Right lobe of liver (tissue), 6 donors: ENCODE results near the gene FILIP1. TPM values are rescaled to one million over a fixed set of nuclear protein-coding genes. Genes with fewer than 3 reads are reported as not detected.
"Not testable (repeated sequence)": the region's sequence is repeated elsewhere in the genome, so short reads cannot be mapped to it uniquely, and the experiment has no call there.

Experiments used
- ATAC-seq, 4 donors: fragments of 200-7000 bp; cut with Tn5 transposase; one replicate each; pipeline ENCODE4 v1.9.1; 2020; ENCODE audit warnings: mild to moderate bottlenecking in 4 of 4, moderate library complexity in 4 of 4
- DNase-seq, 3 donors: peaks; one replicate each; pipeline ENCODE4 v3.0.0-alpha.2; 2020
- H3K27ac ChIP-seq, 3 donors: fragments of 200-600 bp; one replicate each; pipeline ENCODE4 v1.8.0; 2022
- H3K27me3 ChIP-seq, 2 donors: fragments of 200-600 bp; one replicate each; pipeline ENCODE4 v1.8.0; 2022
- H3K36me3 ChIP-seq, 4 donors: fragments of 200-600 bp; sonication (generic) in 1 of 4; one replicate each; pipeline versions ENCODE4 v1.5.1 to v1.8.0; 2017 to 2022; ENCODE audit warnings: control low read depth in 1 of 4
- H3K4me1 ChIP-seq, 4 donors: fragments of 200-600 bp; sonication (generic) in 1 of 4; one replicate each; pipeline versions ENCODE4 v1.5.1 to v1.8.0; 2017 to 2022; ENCODE audit warnings: control low read depth in 1 of 4
- H3K4me3 ChIP-seq, 3 donors: fragments of 200-600 bp; one replicate each; pipeline ENCODE4 v1.8.0; 2022
- H3K9me3 ChIP-seq, 4 donors: fragments of 200-600 bp; sonication (generic) in 1 of 4; one replicate each; pipeline versions ENCODE4 v1.5.1 to v1.8.0; 2017 to 2022; ENCODE audit warnings: control low read depth in 1 of 4
- CTCF ChIP-seq, 4 donors: fragments of 200-600 bp in 3 of 4; fragments of 450-650 bp in 1 of 4; IDR thresholded peaks; one replicate each; pipeline versions ENCODE4 v1.5.1 to v1.8.0; 2016 to 2022; ENCODE audit warnings: antibody characterized with exemption in 4 of 4, mild to moderate bottlenecking in 2 of 4
- POLR2A ChIP-seq: fragments of 450-650 bp; IDR thresholded peaks from one replicate; pipeline ENCODE4 v1.6.1; 2017; ENCODE audit warnings: antibody characterized with exemption, mild to moderate bottlenecking
- WGBS: methylation state at CpG from one replicate; pipeline ENCODE4 v1.1.6; 2018; ENCODE audit warnings: low coverage, low lambda C conversion rate; ENCODE audit not compliant: insufficient coverage; ENCODE audit errors: missing lambda C conversion rate; 5-methylcytosine and 5-hydroxymethylcytosine counted together
- intact Hi-C, 2 donors: fragments of 100-400 bp; cut with DNase I; formaldehyde crosslinking; loops; one replicate each; pipeline versions ENCODE4 v1.11.2 to v1.14.1; 2022
- total RNA-seq, 6 experiments: library from RNA; depleted of rRNA in 2 of 6; stranded (reverse); fragments of >200 nt in 2 of 6; fragmentation: NEBNext Ultra II Directional in 3 of 6; extraction: Animal tissue kit (Norgen Biotek cat#: 25700) in 3 of 6; gene quantifications; one replicate each; pipeline versions ENCODE4 v1.1.0 to v1.2.4, GENCODE V29; 2016 to 2023
- donor health status: DM: no; HTN: yes; CAD: no.
- donor health status: DM: no; HTN: no; CAD: no.
- donor health status: DM: no; HTN: no; CAD: no.
- donor health status: DM: no; HTN: yes; CAD: no.
- donor health status: DM: no; HTN: yes; CAD: no.

Gene FILIP1
- total RNA-seq, 6 experiments from 2014 or later, result 0.95 to 2.2 (median 1.6) TPM

- H3K36me3 ChIP-seq, result no peaks in the 10 kb centered on the region
- no peak overlapping the region for H3K4me3 ChIP-seq
- ATAC-seq, result no peak
- no peak overlapping the region for H3K27ac ChIP-seq
- intact Hi-C loops, result no loop called here
- H3K4me1 ChIP-seq, result no peaks in the 10 kb centered on the region
- 64% methylated on average over 4 of the region's 4 CpGs for WGBS
- no peaks in the 10 kb centered on the region for H3K27me3 ChIP-seq
- no peak for DNase-seq
- TF ChIP-seq CTCF (IDR thresholded peaks at IDR 0.05) (no peak), POLR2A (no peak)
- H3K9me3 ChIP-seq, result no peaks in the 10 kb centered on the region
Measured at GRCh38 chr6:75446241-75446880, 47.2 kb downstream of the FILIP1 start.

GRCh38 chr6:75445738-75446137 is 47.9 kb downstream of the FILIP1 start:
- Histone ChIP-seq H3K27me3 (no peaks in the 10 kb centered on the region), H3K9me3 (no peaks in the 10 kb centered on the region), H3K36me3 (no peaks in the 10 kb centered on the region), H3K4me3 (no peak overlapping the region), H3K4me1 (no peaks in the 10 kb centered on the region), H3K27ac (no peak overlapping the region)
- TF ChIP-seq POLR2A (no peak), CTCF (IDR thresholded peaks at IDR 0.05) (no peak)
- ATAC-seq (no peak), DNase-seq (no peak)
- intact Hi-C loops, result no loop called here

GRCh38 chr6:75444899-75445298 is 48.7 kb downstream of the FILIP1 start:
- H3K27ac ChIP-seq, result no peak overlapping the region
- no peak for ATAC-seq
- H3K9me3 ChIP-seq, result no peaks in the 10 kb centered on the region
- no peak overlapping the region for H3K4me3 ChIP-seq
- DNase-seq, result no peak
- TF ChIP-seq CTCF (IDR thresholded peaks at IDR 0.05), result no peak
- no peaks in the 10 kb centered on the region for H3K4me1 ChIP-seq
- no peaks in the 10 kb centered on the region for H3K27me3 ChIP-seq
- intact Hi-C loops, result no loop called here
- 50% methylated on average over 2 of the region's 2 CpGs for WGBS
- H3K36me3 ChIP-seq, result no peaks in the 10 kb centered on the region

GRCh38 chr6:75441883-75442282 is 51.7 kb downstream of the FILIP1 start:
- H3K4me3 ChIP-seq, H3K27ac ChIP-seq, DNase-seq, H3K27me3 ChIP-seq, H3K4me1 ChIP-seq, ATAC-seq, intact Hi-C loops, H3K36me3 ChIP-seq, H3K9me3 ChIP-seq: not testable (repeated sequence)
- no CpG with 5 or more reads among the region's 29 CpGs for WGBS

- no CpG with 5 or more reads among the region's 33 CpGs for WGBS
Measured at GRCh38 chr6:75441479-75441878, 52.1 kb downstream of the FILIP1 start.

More at GRCh38 chr6:75441479-75441878, 52.1 kb downstream of the FILIP1 start:
- intact Hi-C loops, ATAC-seq, H3K4me1 ChIP-seq, H3K4me3 ChIP-seq, H3K27me3 ChIP-seq, DNase-seq, H3K9me3 ChIP-seq, H3K36me3 ChIP-seq, H3K27ac ChIP-seq: not testable (repeated sequence)
